Measurements from ENCODE around the gene ANKRD22.
"Not testable (repeated sequence)": the region's sequence is repeated elsewhere in the genome, so short reads cannot be mapped to it uniquely, and the experiment has no call there.

ANKRD22 gene

DNA sequence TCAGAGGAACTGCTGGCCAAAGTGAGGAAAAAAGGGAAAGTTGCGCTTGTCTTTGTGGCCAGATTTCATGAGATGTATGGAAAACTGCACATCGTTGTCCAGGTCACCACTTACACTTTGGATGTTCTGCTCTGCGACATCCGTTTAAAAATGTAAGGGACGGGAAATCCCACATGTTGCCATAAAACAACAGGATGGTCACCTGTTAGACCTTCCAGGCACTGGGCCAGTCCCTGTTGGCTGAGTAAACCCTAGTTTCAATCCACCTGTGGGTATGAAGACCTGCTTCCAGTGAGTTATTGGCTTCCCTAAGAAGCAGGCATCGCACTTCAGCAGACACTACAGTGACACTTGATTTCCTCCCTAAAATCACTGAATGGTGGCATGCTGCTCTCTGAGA lies 25.7 kb upstream of the ANKRD22 start:
- no peak for DNase-seq

DNA sequence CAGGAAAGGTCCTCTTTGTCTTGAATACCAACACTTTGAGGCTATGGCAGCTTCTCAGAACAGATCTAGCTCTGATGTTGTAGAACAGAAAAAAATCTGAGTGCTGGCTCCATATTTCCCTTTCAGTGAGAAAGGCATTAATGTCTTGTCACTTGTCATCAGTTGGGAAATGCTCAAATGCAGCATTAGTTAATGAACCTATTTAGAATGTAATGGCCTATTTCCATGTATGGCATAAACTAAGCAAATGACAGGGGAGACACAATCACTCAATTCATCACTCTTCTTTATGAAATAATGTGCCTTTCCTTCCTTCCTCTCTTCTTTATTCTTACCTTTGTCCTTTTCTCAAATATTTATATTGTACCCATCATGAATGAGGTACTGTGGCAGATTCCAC lies 23.4 kb upstream of the ANKRD22 start:
- DNase-seq = no peak

DNA sequence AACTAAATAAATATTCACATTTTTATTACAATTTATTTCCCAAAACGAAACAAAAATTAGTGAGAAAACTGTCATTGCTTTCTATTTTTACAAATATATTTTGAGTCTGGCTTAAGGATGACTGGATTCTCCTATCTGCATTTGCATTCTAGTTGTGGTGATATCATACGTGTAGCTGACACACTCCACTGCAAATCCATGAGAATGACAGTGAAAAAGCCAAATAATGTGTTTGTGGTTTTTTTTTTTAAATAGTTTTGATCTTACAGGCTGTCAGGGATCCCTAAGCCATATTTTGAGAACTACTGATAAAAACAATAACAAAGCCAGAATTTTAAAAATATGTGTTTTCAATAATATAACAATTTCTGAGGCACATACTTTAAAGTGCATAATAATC lies 22.6 kb upstream of the ANKRD22 start:
- no peak for DNase-seq

DNA sequence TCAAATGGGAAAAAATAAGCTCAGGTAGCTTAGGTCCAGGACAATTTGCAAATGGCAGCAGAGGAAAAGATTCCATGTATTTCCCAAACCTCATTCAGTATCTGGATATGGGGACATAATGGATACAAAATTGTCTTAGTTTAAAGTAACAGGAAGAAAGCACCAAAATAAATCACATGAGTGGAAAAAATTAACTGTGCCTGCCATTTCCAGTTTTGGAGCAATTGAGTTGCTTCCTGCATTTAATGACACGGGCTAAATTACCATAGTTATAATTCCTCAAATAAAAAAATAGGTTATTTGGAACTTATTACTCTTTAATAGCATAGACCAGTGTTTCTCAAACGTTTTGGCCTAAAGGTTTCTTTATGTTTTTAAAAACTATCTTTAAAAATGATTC lies 22.1 kb upstream of the ANKRD22 start:
- no peak for DNase-seq

DNA sequence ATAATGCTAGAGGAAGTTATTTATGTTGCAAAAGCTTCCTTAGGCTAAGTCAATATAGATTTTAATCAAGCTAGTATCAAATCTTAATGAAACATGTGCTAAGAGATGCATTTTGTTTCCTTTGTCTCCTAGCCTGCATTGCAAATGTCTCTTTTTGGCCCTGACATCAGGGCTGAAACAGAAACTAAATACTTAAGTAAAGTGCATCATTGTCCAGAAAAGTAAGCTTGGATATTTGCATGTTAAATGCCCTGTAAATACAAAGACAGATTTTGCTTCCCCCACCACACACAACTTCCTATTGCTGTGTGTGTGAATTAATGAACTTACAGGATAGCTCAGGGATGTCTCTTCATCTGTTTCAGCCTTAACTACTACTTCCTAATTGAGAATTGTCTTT lies 18.4 kb upstream of the ANKRD22 start:
- no peak for DNase-seq

DNA sequence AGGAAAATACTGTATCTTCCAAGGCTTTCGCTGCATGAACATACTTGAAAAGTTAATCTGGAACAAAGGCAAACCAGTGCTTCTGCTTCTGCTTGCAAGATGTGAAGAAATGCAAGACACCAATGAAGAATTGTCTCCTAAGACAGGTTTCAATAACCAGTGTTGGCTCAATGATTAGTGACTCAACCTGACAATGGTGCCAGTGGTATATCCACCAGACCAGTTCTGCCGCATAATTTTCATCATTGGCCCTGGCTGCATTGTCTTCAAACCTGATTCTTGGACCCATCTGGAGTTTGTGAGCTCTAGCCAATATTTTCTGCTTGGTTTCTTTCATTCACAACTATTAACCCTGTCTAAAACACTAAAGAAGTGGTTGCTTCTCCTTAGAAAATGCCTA lies 14.8 kb upstream of the ANKRD22 start:
- DNase-seq = no peak

DNA sequence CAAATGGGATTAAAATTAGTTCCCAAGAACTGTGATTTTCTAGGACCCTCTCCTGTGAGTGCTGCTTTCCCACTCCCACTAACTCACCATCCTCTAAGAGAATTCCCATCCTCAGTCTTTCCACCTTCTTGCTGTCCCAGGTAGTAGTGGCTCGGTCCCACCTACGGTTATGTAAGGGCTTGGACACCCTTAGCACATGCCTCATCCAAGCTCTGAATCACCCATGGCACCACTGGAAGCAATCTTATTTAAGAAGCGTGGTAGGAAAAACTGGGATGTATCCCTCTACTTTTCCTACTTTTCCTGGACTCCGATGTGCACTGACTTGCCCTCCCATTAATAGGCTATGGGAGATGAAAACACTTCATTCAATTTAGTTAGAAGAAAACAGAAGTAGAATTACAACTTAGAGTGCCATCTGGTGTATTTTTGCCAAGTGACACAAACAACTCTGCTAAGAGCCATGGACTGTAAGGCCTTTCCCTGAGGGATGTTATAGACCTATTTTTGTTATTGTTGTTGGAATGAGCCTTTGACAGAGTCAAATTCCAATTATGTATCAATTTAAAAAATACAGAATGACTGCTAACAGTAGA lies 13.7 kb upstream of the ANKRD22 start:
- no peak for DNase-seq

DNA sequence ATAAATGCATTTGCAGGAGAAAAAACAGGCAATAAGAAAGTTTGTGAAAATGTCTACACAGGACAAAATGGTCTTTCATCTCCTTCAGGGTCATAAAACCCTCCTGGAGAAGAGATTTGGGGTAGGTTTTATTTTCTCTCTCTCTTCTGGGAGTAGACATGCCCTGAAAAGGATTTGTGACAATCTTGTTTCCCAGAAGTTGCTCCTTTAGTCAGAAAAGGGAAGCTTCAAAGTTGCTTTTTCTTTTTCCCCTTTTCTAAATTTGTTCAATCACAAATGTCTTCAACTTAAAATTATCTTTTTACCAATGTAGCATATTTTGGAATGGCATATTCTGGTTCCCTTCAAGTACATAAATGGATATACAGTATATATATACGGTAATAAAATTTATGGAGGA lies 9.4 kb upstream of the ANKRD22 start:
- DNase-seq = no peak

DNA sequence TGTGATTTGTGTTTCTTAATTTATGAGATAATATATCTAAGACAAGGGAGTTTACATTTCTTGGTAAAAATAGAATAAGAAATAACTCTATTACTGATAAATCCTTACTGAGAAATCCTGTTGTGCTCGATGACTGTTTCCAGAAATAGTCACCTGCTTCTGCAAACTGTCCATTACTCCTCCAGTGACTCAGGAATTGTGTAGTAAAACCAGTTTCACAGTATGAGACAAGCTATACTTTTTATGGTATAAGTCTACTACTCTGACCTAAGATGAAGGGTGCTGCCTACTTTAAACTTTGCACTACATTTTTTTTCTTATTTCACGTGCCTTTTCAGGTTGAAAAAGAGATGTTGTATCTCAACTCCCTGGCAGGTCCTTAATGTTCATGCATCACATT lies 6.8 kb upstream of the ANKRD22 start:
- no peak for DNase-seq

DNA sequence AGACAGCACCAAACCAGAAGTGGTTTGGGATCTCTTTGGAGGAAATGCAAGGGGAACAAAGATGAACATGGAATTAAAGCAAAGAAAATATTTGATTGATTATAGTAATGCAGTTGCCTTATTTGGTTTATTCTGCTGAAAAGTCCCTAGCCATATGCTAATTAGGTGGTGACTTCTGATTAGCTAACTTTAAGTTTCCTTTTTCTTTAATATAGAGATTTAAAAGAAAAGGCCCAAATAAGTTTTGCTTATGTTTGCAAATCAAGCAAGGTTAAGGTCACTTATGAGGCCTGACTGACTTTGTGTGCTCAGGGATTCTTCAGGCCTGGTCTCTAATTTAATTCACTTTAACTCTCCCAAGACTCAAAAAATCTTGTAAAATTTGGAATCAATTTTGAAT lies 6.2 kb upstream of the ANKRD22 start:
- no peak for DNase-seq

DNA sequence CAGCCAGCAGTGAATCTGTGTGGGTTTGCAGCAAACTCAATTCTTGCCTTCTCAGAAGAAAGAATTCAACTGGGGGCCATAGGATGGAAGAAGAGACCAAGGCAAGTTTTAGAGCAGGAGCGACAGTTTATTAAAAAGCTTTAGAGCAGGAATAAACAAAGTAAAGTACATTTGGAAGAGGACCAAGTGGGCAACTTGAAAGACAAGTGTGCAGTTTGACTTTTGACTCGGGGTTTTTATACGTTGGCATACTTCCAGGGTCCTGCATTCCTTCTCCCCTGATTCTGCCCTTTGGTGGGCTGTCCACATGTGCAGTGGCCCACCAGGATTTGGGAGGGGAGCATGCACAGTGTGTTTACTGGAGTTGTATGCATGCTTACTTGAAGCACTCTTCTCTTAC lies 3.0 kb upstream of the ANKRD22 start:
- no peak for DNase-seq

DNA sequence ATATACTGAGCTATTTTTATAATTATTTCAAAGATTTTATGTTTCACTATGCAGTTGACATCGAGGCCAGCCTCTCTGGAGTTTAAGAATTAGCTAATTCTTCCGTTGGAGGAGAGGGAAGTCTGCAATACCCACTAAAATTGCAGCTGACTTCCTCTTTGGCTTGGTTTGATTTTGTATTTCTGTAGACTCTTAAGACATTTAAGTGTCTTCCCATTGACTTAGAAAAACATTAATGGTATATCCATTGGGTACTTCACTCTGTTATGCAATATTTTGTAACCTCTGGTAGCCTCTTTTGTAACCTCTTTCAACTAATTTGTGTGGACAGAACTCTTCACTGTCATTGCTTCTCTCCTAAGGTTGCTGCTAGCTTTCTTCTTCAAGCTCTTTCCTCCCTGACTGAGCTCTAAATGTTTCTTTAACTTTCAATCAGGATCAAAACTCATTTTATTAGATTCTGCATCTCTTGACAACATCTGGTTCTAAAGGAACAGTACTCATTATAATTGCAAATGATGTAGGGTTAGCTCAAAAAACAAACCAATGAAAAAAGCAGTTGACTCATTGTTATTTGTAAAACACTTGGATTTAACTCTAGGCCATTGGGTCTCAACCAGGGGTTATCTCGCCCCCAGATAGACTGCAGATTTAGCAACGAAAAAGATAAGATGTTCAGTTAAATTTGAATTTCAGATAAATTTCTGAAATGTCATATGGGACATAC lies 1.7 kb upstream of the ANKRD22 start:
- DNase-seq = no peak

DNA sequence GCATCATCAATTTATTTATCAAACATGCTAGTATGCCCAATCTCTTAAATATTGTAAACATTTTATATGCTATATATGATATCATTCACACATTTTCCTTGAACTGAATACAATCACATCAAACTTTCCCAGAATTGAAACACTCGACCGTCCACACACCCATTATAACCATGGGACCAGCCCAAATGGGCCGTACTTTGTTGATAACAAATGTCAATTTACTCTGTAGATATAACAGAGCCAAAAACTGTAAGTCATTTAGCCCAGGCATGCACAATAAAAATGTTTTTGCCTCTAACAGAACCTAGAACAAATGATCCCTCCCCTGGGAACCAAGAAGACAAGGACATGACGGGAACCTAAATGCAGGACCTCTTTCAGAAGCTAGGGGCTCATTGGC lies 683 bp upstream of the ANKRD22 start:
- no peak for DNase-seq

DNA sequence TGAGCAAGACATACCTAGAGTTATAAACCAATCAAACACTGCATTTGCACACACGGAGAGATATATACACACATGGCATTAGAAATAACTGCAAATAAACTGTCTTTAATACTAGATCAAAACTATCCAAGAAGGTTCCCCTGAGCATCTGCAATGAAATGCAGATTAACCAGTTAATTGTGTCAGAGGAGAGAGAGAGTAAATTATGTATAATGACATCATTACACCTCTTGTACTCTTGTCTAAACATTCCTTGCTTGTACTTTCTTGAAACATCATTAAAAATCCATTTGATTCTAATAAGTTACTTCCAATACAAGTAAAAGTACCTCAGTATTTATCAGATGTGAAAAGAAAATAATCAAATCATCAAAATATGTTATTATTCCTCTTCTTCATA lies 932 bp downstream of the ANKRD22 start:
- DNase-seq = no peak

DNA sequence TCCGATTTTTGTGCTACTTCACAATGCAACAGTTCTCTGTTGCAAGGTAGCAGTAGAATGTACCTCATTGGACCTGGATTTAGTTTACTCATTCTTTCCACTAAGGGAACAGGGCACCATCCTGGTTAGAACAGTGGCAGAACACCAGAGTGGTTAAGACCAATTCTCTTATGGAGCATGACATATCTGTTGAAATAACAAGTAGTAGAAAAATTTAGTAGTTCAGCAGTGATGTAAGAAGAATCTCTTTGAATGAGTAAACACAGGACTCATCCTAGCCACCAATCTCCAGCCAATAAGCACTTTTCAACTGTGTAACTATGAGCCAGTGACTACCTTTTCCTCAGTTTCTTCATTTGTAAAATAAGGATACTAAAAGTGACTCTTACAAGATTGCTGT lies 2.4 kb downstream of the ANKRD22 start:
- DNase-seq = no peak

DNA sequence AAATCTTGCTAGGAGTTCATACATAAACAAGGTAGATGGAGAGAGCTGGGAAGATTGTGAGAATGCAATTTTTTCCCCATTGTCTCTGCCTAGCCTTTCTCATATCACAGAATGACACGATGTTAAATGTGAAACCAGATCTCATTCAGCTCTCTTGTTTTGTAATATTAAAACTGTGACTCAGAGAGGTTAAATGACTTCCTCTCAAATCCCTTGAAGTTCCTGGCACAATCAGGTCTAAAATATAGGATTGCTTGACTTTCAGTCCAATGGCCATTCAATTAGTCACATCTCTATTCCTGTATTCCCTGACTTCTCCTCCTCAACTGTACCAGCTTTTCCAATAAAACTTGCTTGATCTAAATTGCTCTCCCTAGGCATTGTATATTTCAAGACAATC lies 3.1 kb downstream of the ANKRD22 start:
- DNase-seq = no peak

DNA sequence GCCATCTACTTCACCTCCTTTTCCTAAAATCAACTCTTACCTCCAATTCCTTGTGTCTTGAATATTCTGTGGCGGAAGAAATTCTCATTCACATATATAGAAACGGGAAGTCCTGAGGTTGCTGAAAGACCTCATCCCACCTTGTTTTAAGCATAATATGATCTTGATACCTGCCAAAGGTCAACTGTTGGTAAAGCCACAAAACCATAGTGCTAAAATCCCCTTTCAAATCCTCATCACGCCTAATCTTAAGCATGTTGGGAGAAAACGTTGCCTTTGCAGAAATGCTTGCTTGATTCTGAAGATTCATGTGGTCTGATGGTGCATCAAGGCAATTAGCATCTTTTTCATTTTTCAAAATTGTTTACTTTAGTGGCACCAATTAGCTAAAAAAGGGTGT lies 8.5 kb downstream of the ANKRD22 start:
- DNase-seq = no peak

DNA sequence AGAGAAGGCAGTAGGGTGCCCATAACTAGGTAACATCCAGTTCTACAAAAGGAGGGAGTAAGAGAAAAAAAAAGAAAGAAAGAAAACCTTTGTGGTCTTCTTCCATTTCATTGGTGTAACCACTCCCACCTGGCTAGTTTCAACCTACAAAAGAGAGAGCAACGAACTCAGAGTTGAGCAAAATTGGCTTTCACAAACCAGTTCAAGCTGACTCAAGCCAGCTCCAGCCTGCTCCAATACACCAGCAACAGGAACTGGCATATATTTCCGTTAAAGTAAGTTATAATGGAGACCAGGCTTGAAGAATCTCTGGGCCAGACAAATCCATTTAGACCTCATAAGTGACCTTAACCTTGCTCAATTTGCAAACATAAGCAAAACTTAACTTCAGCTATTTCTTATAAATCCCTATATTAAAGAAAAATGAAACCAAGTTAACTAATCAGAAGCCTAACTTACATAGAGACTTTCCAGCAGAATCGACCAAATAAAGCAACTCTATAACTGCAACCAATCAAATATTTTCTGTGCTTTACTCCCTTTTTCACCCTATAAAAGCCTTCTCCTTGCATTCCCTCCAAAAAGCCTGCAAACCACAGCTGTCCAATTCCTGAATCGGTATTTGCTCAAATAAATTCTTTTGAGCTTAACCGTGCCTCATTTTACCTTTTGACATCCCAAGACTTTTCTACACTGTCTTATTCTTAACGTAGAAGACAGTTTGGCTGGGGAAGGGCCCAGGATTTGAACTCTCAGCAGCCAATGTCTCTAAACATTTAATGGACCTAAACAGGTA lies 10.1 kb downstream of the ANKRD22 start:
- DNase-seq = no peak

DNA sequence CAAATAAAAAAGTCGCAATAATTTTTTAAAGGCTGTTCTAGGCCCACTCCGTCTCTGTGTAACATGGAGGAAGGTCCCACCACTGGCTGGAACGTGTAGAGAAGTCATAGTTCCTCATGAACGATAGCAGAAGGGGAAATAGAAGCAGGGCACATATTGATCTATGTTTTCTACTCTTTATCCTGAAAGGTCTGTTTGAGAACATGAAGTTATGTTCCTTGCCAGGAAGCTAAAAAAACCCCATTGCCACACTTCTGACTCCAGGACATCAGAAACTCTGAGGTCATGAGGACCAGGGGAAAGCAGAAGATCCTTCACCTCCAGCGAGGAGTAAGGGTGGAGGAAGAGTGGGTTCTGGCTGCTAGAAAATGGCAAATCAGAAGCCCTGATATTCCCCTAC lies 10.8 kb downstream of the ANKRD22 start:
- no peak for DNase-seq

DNA sequence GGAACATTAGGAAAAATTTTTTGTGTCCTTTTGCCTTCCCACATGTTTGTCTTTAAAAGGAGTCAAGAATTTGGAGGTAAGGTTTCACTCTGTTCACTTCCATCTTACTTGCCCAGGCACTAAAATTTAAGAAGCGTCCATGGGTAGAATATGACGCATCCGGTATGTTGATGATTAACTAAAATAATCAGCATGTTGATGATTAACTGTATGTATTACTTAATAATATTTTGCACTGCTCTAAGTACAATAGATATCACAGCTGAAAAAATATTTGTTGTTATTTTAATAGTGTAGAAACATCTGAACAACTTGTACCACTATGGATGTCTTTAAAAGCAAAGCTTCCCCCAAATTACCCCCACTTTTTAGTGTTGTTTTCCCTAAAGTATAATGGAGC lies 11.5 kb downstream of the ANKRD22 start:
- no peak for DNase-seq

DNA sequence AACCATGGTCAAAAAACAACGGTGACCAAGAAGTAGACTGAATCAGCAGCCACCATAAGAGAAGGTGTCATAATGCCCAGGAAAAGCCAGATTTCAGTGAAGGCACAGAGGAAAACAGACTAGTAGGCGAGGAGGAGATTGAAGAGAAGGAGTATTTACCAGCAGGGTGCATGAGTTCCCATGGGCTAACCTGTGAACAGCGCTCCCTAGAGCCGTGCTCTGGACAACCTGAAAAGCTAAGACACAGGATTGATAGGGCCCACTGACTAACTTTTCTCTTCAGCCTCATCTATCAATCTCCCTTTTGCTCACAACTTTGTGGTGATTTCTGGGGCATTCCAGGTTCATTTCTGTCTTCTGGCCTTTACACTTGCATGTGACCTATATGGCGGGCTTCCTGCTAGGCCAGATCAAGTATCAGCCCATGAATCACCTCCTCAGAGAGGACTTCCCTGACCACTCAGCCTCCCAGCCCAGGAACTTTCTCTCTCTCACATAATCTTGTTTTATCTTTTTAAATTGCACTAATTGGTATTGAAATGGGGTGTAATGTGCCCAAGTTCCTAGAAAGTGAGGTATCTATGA lies 12.8 kb downstream of the ANKRD22 start:
- no peak for DNase-seq

DNA sequence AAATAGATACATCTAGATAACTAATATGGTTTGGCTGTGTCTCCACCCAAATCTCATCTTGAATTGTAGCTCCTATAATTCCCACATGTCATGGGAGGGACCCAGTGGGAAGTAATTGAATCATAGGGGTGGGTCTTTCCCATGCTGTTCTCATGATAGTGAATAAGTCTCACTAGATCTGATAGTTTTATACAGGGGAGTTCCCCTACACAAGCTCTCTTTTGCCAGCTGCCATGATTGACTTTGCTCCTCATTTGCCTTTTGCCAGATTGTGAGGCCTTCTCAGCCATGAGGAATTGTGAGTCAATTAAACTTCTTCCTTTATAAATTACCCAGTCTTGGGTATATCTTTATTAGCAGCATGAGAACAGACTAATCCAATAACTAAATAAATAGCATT lies 14.0 kb downstream of the ANKRD22 start:
- not testable (repeated sequence) for DNase-seq

DNA sequence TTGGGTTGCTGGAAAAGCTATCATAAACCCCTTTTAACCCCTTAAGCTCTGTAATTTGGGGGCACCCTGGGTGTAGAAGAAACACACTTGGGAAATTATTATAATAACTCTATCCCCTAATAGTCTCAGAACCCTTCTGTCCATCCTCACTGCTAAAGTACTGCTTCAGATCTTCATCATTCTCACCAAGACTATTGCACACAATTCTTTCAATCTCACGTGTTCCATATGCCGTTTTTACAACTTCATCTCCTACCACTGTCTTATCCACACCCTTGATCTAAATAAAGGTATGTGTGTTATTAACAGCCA lies 15.8 kb downstream of the ANKRD22 start:
- no peak for DNase-seq

Measured in activated effector memory CD4-positive, alpha-beta T cell treated with anti-CD3 and anti-CD28 coated beads, Interleukin-2, amount 50 U/mL, for 16 hours (primary cell).